HCT116 (cell line): ENCODE measurements around the gene MPHOSPH10. TPM values are rescaled to one million over a fixed set of nuclear protein-coding genes. Genes with fewer than 3 reads are reported as not detected.

ENCODE experiments used
- ATAC-seq: fragments of 200-7000 bp; cut with Tn5 transposase; 2 replicates; pipeline ENCODE4 v1.9.1; 2020; ENCODE audit warnings: mild to moderate bottlenecking, moderate library complexity
- BruUV-seq: library from RNA; stranded (reverse); fragments of 400-500 nt; replicated peaks from 2 replicates; lab custom pipeline; 2021; lab: Mats Ljungman, UMichigan
- CTCF ChIA-PET: fragments of 300-600 bp; sonication (Branson Sonifier 250); formaldehyde crosslinking; loops from one replicate; lab custom pipeline; 2021; ENCODE audit warnings: antibody characterized with exemption; lab: Charles Lee
- POLR2A ChIA-PET: fragments of 300-600, 350-600 bp; sonication (Branson Sonifier 250); formaldehyde crosslinking; loops from one replicate; lab custom pipeline; 2021; ENCODE audit warnings: antibody characterized with exemption; lab: Charles Lee
- RAD21 ChIA-PET, 2 experiments: fragments of 300-600 bp; sonication (Branson Sonifier 250); formaldehyde crosslinking; loops; one replicate each; lab custom pipeline; 2023; ENCODE audit warnings: low total read pairs in 2 of 2; ENCODE audit not compliant: uncharacterized antibody in 2 of 2, unreplicated experiment in 2 of 2, low non-redundant PET in 1 of 2; lab: Charles Lee
- DNase-seq: peaks from one replicate; pipeline ENCODE4 v3.0.0-alpha.2; 2010; ENCODE audit warnings: low read depth, low spot score
- H2AFZ ChIP-seq: fragments of 200-600 bp; shearing (Covaris generic), sonication (generic); 2 replicates; pipeline ENCODE4 v1.6.1; 2017; ENCODE audit warnings: low read depth, mixed run types, mixed read lengths, antibody characterized with exemption, low read length; ENCODE audit not compliant: poor library complexity, severe bottlenecking
- H3K27ac ChIP-seq: 2 replicates; pipeline ENCODE4 v1.5.1; 2012; ENCODE audit warnings: low read depth, low read length
- H3K27me3 ChIP-seq: fragments of 200-600 bp; sonication (generic); 2 replicates; pipeline ENCODE4 v1.6.1; 2016; ENCODE audit warnings: mixed run types, low read length, mixed read lengths; ENCODE audit not compliant: insufficient read depth
- H3K36me3 ChIP-seq, 2 experiments: fragments of 200-500 bp in 1 of 2; fragments of 200-600 bp in 1 of 2; sonication (Bioruptor generic) in 1 of 2; sonication (generic) in 1 of 2; 2 replicates each; pipeline versions ENCODE4 v1.5.1 to v1.6.1; 2014 to 2016; ENCODE audit warnings: low read length in 2 of 2, inconsistent platforms in 1 of 2, mixed read lengths in 1 of 2, mixed run types in 1 of 2; ENCODE audit not compliant: insufficient read depth in 2 of 2, control insufficient read depth in 1 of 2
- H3K4me1 ChIP-seq, 2 experiments: fragments of 200-600 bp in 1 of 2; sonication (generic) in 1 of 2; 2 replicates each; pipeline versions ENCODE4 v1.5.1 to v1.6.1; 2012 to 2017; ENCODE audit warnings: low read length in 2 of 2, inconsistent platforms in 1 of 2, mild to moderate bottlenecking in 1 of 2, mixed read lengths in 1 of 2, mixed run types in 1 of 2, moderate library complexity in 1 of 2; ENCODE audit not compliant: insufficient read depth in 2 of 2, control insufficient read depth in 1 of 2
- H3K4me2 ChIP-seq: fragments of 200-600 bp; sonication (generic); 2 replicates; pipeline ENCODE4 v1.6.1; 2017; ENCODE audit warnings: mixed run types, low read length, mixed read lengths
- H3K4me3 ChIP-seq, 2 experiments: fragments of 200-600 bp in 1 of 2; sonication (generic) in 1 of 2; replicated peaks in 1 of 2; 2 replicates each; pipeline ENCODE4 v1.5.1; 2011 to 2016; ENCODE audit warnings: low read length in 2 of 2, control low read depth in 1 of 2, low read depth in 1 of 2, mild to moderate bottlenecking in 1 of 2, mixed read lengths in 1 of 2, mixed run types in 1 of 2
- H3K79me2 ChIP-seq: fragments of 200-600 bp; sonication (generic); 2 replicates; pipeline ENCODE4 v1.6.1; 2017; ENCODE audit warnings: mild to moderate bottlenecking, mixed run types, low read length, moderate library complexity, mixed read lengths; ENCODE audit not compliant: insufficient read depth
- H3K9ac ChIP-seq: fragments of 200-600 bp; sonication (generic); 2 replicates; pipeline ENCODE4 v1.6.1; 2016; ENCODE audit warnings: low read length, mixed read lengths
- H3K9me2 ChIP-seq: fragments of 200-600 bp; sonication (generic), shearing (Covaris generic); 2 replicates; pipeline ENCODE4 v1.6.1; 2017; ENCODE audit warnings: mixed run types, mild to moderate bottlenecking, moderate library complexity; ENCODE audit not compliant: insufficient read depth
- H3K9me3 ChIP-seq, 2 experiments: fragments of 200-500 bp in 1 of 2; fragments of 200-600 bp in 1 of 2; sonication (Bioruptor generic) in 1 of 2; sonication (generic) in 1 of 2; 2 replicates each; pipeline ENCODE4 v1.6.1; 2014 to 2017; ENCODE audit warnings: low read length in 2 of 2, mixed read lengths in 2 of 2, inconsistent platforms in 1 of 2, low read depth in 1 of 2, mild to moderate bottlenecking in 1 of 2, mixed run types in 1 of 2, moderate library complexity in 1 of 2; ENCODE audit not compliant: control insufficient read depth in 1 of 2, insufficient read depth in 1 of 2
- H4K20me1 ChIP-seq: fragments of 200-600 bp; sonication (generic), shearing (Covaris generic); 2 replicates; pipeline ENCODE4 v1.6.1; 2017; ENCODE audit warnings: mixed run types, mild to moderate bottlenecking, moderate library complexity; ENCODE audit not compliant: insufficient read depth
- ELF1 ChIP-seq: IDR thresholded peaks from 2 replicates; pipeline ENCODE4 v1.6.1; 2012; ENCODE audit warnings: low read depth, borderline replicate concordance
- EZH2 ChIP-seq: fragments of 200-600 bp; sonication (generic); IDR thresholded peaks from 2 replicates; pipeline ENCODE4 v1.6.1; 2017; ENCODE audit warnings: antibody characterized with exemption, mixed run types
- JUND ChIP-seq: IDR thresholded peaks from 2 replicates; pipeline ENCODE4 v1.6.1; 2012
- POLR2AphosphoS5 ChIP-seq: IDR thresholded peaks from 2 replicates; pipeline ENCODE4 v1.6.1; 2011; ENCODE audit warnings: mild to moderate bottlenecking, low read depth, low read length, moderate library complexity
- SIN3A ChIP-seq: IDR thresholded peaks from 2 replicates; pipeline ENCODE4 v1.6.1; 2012; ENCODE audit warnings: low read depth
- SP1 ChIP-seq: IDR thresholded peaks from 2 replicates; pipeline ENCODE4 v1.6.1; 2012; ENCODE audit warnings: low read depth
- SRF ChIP-seq: IDR thresholded peaks from 2 replicates; pipeline ENCODE4 v1.6.1; 2012; ENCODE audit warnings: low read depth
- YY1 ChIP-seq: IDR thresholded peaks from 2 replicates; pipeline ENCODE4 v1.6.1; 2011; ENCODE audit warnings: low read length, low read depth, moderate library complexity, mild to moderate bottlenecking; ENCODE audit not compliant: insufficient replicate concordance; ENCODE audit errors: extremely low read depth
- intact Hi-C: fragments of 100-400 bp; cut with micrococcal nuclease; formaldehyde crosslinking; loops from 2 replicates; pipeline ENCODE4 v1.10.0; 2022
- total RNA-seq: library from RNA; stranded (reverse); gene quantifications from one replicate; pipeline ENCODE4 v1.2.1, GENCODE V29; 2021; ENCODE audit not compliant: unreplicated experiment
- TF ChIP-seq, protein P1 (sequence below), 3 experiments: fragments of 200-600 bp in 1 of 3; sonication (generic) in 1 of 3; IDR thresholded peaks in 2 of 3; conservative IDR thresholded peaks in 1 of 3; 2 replicates each; pipeline ENCODE4 v1.5.1; 2012 to 2017; ENCODE audit warnings: low read depth in 2 of 3, low read length in 2 of 3, antibody characterized with exemption in 1 of 3, borderline replicate concordance in 1 of 3, control low read depth in 1 of 3, mild to moderate bottlenecking in 1 of 3, mixed read lengths in 1 of 3, mixed run types in 1 of 3, moderate library complexity in 1 of 3; ENCODE audit not compliant: insufficient read depth in 1 of 3
- TF ChIP-seq, protein P2 (sequence below): IDR thresholded peaks from 2 replicates; pipeline ENCODE4 v1.6.1; 2012; ENCODE audit warnings: low read depth

The MPHOSPH10 gene
- total RNA-seq, 1 experiment from 2014 or later = 36.7 TPM

DNA sequence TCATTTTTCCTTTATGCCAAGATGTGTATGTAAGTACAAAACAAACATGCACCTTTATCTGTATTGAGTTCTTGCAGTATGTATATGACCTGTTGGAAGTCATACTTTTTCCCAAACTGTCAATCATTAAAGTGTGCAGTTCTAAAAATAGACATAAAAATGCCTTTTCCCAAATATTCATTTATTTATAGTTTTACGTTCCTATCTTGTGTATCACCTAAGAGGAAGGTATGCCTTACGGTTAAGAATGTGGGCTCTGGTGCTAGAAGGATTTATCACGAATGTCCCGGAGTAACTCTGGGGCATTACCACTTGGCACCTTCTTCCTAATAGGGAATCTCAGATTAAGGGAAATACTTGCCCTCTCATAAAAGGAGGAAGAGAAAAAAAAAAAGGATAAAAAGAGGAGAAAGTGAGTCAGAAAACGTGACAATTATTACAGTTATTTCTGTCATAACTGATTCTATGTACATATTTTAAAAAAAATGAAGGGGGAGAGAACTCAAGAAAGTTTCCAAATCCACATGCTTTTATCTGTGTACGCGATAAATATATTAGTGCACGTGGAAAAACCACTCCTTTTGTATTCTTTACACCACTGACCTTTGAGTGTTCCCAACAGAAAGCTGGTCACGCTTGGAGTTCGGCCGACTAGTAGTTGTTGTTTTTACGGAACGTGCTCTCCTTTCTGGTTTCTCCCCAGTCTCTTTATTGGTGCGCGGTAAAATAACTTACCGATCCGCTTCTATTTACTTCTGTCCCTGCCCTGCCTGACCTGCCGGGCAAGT is 1.1 kb upstream of the MPHOSPH10 start:
- TF ChIP-seq, protein P1, sequence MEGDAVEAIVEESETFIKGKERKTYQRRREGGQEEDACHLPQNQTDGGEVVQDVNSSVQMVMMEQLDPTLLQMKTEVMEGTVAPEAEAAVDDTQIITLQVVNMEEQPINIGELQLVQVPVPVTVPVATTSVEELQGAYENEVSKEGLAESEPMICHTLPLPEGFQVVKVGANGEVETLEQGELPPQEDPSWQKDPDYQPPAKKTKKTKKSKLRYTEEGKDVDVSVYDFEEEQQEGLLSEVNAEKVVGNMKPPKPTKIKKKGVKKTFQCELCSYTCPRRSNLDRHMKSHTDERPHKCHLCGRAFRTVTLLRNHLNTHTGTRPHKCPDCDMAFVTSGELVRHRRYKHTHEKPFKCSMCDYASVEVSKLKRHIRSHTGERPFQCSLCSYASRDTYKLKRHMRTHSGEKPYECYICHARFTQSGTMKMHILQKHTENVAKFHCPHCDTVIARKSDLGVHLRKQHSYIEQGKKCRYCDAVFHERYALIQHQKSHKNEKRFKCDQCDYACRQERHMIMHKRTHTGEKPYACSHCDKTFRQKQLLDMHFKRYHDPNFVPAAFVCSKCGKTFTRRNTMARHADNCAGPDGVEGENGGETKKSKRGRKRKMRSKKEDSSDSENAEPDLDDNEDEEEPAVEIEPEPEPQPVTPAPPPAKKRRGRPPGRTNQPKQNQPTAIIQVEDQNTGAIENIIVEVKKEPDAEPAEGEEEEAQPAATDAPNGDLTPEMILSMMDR (IDR thresholded peaks at IDR 0.05 in 2 of 3, conservative IDR thresholded peaks at IDR 0.05 in 1 of 3; ENCODE audit: borderline replicate concordance in 1 of 3, insufficient read depth in 1 of 3, low read depth in 2 of 3, low read length in 2 of 3) = no peak
- no peak for TF ChIP-seq JUND
- no peak for TF ChIP-seq SIN3A
- TF ChIP-seq EZH2 = no peak
- no peak for TF ChIP-seq SP1
- TF ChIP-seq ELF1 = no peak
- no peak for TF ChIP-seq POLR2AphosphoS5
- no peak for TF ChIP-seq SRF
- TF ChIP-seq, protein P2, sequence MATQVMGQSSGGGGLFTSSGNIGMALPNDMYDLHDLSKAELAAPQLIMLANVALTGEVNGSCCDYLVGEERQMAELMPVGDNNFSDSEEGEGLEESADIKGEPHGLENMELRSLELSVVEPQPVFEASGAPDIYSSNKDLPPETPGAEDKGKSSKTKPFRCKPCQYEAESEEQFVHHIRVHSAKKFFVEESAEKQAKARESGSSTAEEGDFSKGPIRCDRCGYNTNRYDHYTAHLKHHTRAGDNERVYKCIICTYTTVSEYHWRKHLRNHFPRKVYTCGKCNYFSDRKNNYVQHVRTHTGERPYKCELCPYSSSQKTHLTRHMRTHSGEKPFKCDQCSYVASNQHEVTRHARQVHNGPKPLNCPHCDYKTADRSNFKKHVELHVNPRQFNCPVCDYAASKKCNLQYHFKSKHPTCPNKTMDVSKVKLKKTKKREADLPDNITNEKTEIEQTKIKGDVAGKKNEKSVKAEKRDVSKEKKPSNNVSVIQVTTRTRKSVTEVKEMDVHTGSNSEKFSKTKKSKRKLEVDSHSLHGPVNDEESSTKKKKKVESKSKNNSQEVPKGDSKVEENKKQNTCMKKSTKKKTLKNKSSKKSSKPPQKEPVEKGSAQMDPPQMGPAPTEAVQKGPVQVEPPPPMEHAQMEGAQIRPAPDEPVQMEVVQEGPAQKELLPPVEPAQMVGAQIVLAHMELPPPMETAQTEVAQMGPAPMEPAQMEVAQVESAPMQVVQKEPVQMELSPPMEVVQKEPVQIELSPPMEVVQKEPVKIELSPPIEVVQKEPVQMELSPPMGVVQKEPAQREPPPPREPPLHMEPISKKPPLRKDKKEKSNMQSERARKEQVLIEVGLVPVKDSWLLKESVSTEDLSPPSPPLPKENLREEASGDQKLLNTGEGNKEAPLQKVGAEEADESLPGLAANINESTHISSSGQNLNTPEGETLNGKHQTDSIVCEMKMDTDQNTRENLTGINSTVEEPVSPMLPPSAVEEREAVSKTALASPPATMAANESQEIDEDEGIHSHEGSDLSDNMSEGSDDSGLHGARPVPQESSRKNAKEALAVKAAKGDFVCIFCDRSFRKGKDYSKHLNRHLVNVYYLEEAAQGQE = no peak
- TF ChIP-seq YY1 = no peak
- Histone ChIP-seq H3K27ac (peak overlapping the region; percentile 72), H3K4me1 (peaks cover 0 to 21% of the 10 kb centered on the region in 2 experiments; a peak in 2 of 4 replicates), H3K79me2 (peaks cover 51% of the 10 kb centered on the region), H3K4me3 (peak overlapping the region; percentile 83 to 97), H3K36me3 (peaks cover 9 to 13% of the 10 kb centered on the region in 2 experiments; a peak in 2 of 4 replicates), H3K9me2 (no peaks in the 10 kb centered on the region), H3K9ac (peak overlapping the region; percentile 81), H3K9me3 (no peaks in the 10 kb centered on the region), H4K20me1 (no peaks in the 10 kb centered on the region; the same call in 1 of the 2 replicates), H3K27me3 (no peaks in the 10 kb centered on the region), H2AFZ (peak overlapping the region; percentile 49), H3K4me2 (peak overlapping the region; percentile 75)
- no peak for DNase-seq
- ChIA-PET RAD21 (no interaction called here), POLR2A (no interaction called here), CTCF (interaction anchor here (0.6 to 1.0 kb wide), 2 partner anchors 28 to 29 kb away, joined by 3 read pairs; no protein-coding TSS in a partner anchor)
- TSS peak; percentile 73 for BruUV-seq
- intact Hi-C loops = no loop called here
- ATAC-seq = no peak
